ENCODE results near the gene DISP2. TPM values are rescaled to one million over a fixed set of nuclear protein-coding genes. Genes with fewer than 3 reads are reported as not detected.

The DISP2 gene
- total RNA-seq, 1 experiment from 2014 or later = 1.3 TPM

- Histone ChIP-seq H3T11ph (ENCODE audit: low read length) (no peak overlapping the region), H3K27me3 (ENCODE audit: insufficient read depth, low read length) (no peaks in the 10 kb centered on the region), H4K5ac (ENCODE audit: insufficient read length, low read depth, low read length) (no peak overlapping the region), H2BK5ac (ENCODE audit: insufficient read length, low read length) (no peak overlapping the region), H3K18ac (ENCODE audit: insufficient read length, low read depth, low read length) (no peak overlapping the region), H2AK5ac (ENCODE audit: insufficient read length, low read length) (no peak overlapping the region), H3K9me3 (ENCODE audit: control insufficient read depth, low read depth, low read length) (no peaks in the 10 kb centered on the region), H3K4me2 (ENCODE audit: insufficient read depth, insufficient read length, low read length) (no peak overlapping the region), H4K8ac (replicated peaks; ENCODE audit: insufficient read length, low read depth, low read length) (no peak overlapping the region), H3K79me2 (ENCODE audit: insufficient read depth, low read length) (no peaks in the 10 kb centered on the region), H2BK15ac (ENCODE audit: low read depth, low read length) (no peak overlapping the region), H2AFZ (ENCODE audit: low read length) (no peak overlapping the region), H3K4ac (ENCODE audit: low read depth, low read length) (no peak overlapping the region), H2BK120ac (ENCODE audit: low read depth, low read length, poor library complexity, severe bottlenecking) (no peak overlapping the region), H3K14ac (ENCODE audit: insufficient read depth, low read length) (no peak overlapping the region), H3K23ac (ENCODE audit: insufficient read length, low read depth, low read length) (no peak overlapping the region), H2BK12ac (ENCODE audit: insufficient read length, low read depth, low read length) (no peak overlapping the region), H4K91ac (ENCODE audit: insufficient read length, low read depth, low read length) (no peak overlapping the region), H4K20me1 (ENCODE audit: control insufficient read depth, insufficient read depth, insufficient read length) (no peaks in the 10 kb centered on the region), H3K23me2 (ENCODE audit: insufficient read length, low read depth, low read length, poor library complexity, severe bottlenecking) (no peaks in the 10 kb centered on the region), H3K56ac (ENCODE audit: insufficient read length, low read depth, low read length) (no peak overlapping the region), H2BK20ac (ENCODE audit: low read depth, low read length, poor library complexity, severe bottlenecking) (no peak overlapping the region), H3K27ac (ENCODE audit: insufficient read length, low read depth, low read length) (no peak overlapping the region), H3K9ac (ENCODE audit: extremely low read depth, insufficient read length, low read length) (no peak overlapping the region), H3K79me1 (ENCODE audit: insufficient read depth, low read depth, low read length, poor library complexity, severe bottlenecking) (no peaks in the 10 kb centered on the region), H3K4me1 (ENCODE audit: insufficient read depth, low read length) (peaks cover 19% of the 10 kb centered on the region; the same call in 1 of the 2 replicates)
- no peak overlapping the region for H3K4me3 Mint-ChIP-seq
- DNase-seq = no peak
- peaks cover 2% of the 10 kb centered on the region for H3K27me3 Mint-ChIP-seq (ENCODE audit: low read depth)
- WGBS (ENCODE audit: extremely low coverage, insufficient read length, low lambda C conversion rate) = no CpG with 5 or more reads among the region's 7 CpGs
- H3K4me1 Mint-ChIP-seq = peaks cover 50 to 59% of the 10 kb centered on the region in 2 experiments
- H3K27ac Mint-ChIP-seq = peak overlapping the region in 1 of 3 experiments; percentile 26; a peak in 1 of 7 replicates
- H3K36me3 Mint-ChIP-seq (ENCODE audit: insufficient read depth in 1 of 3, low read depth in 3 of 3) = peaks cover 4 to 20% (median 9%) of the 10 kb centered on the region in 3 experiments; a peak in 6 of 7 replicates
- H3K9me3 Mint-ChIP-seq = peaks cover 0 to 4% of the 10 kb centered on the region in 2 experiments; a peak in 1 of 5 replicates
- TF ChIP-seq CTCF (conservative IDR thresholded peaks at IDR 0.05) = no peak
Observed at GRCh38 chr15:40331026-40331425, 27.0 kb upstream of the DISP2 start.
